IMR-90 (cell line): Measurements from ENCODE around the gene NAA80. TPM values are rescaled to one million over a fixed set of nuclear protein-coding genes. Genes with fewer than 3 reads are reported as not detected.

Experiments used
- ATAC-seq: fragments of 200-7000 bp; cut with Tn5 transposase; 2 replicates; pipeline ENCODE4 v1.9.1; 2020; ENCODE audit warnings: low read depth, mild to moderate bottlenecking, moderate library complexity
- BruUV-seq: library from RNA; stranded (reverse); fragments of 400-500 nt; replicated peaks from 2 replicates; lab custom pipeline; 2021; lab: Mats Ljungman, UMichigan
- CTCF ChIA-PET: fragments of 300-600 bp; formaldehyde crosslinking; extraction: SDS; loops from one replicate; lab custom pipeline; 2021; ENCODE audit warnings: antibody characterized with exemption; lab: Yijun Ruan, JAX
- POLR2A ChIA-PET: fragments of 300-600 bp; sonication (Branson Sonifier 250); formaldehyde crosslinking; loops from one replicate; lab custom pipeline; 2022; ENCODE audit warnings: antibody characterized with exemption; ENCODE audit not compliant: unreplicated experiment; lab: Charles Lee
- DNase-seq: peaks from one replicate; pipeline ENCODE4 v3.0.0; 2013
- H2AFZ ChIP-seq: replicated peaks from 2 replicates; pipeline ENCODE3; 2013; ENCODE audit warnings: low read length, mild to moderate bottlenecking; ENCODE audit not compliant: poor library complexity
- H2AK5ac ChIP-seq: 2 replicates; pipeline ENCODE4 v1.6.1; 2013; ENCODE audit warnings: low read depth, low read length, inconsistent platforms
- H2AK9ac ChIP-seq: replicated peaks from 2 replicates; pipeline ENCODE3; 2013; ENCODE audit warnings: mild to moderate bottlenecking, low read depth, low read length, moderate library complexity; ENCODE audit not compliant: poor library complexity
- H2BK120ac ChIP-seq: 2 replicates; pipeline ENCODE4 v1.6.1; 2013; ENCODE audit warnings: low read depth, low read length, inconsistent platforms
- H2BK15ac ChIP-seq: 3 replicates; pipeline ENCODE4 v1.6.1; 2013; ENCODE audit warnings: low read depth, low read length, inconsistent platforms
- H2BK20ac ChIP-seq: 2 replicates; pipeline ENCODE4 v1.6.1; 2013; ENCODE audit warnings: low read depth, mild to moderate bottlenecking, inconsistent platforms, low read length, moderate library complexity
- H2BK5ac ChIP-seq: 2 replicates; pipeline ENCODE4 v1.6.1; 2013; ENCODE audit warnings: mild to moderate bottlenecking, low read depth, low read length, inconsistent platforms; ENCODE audit not compliant: poor library complexity, severe bottlenecking
- H3K14ac ChIP-seq: replicated peaks from 2 replicates; pipeline ENCODE4 v1.6.1; 2013; ENCODE audit warnings: low read depth, low read length, inconsistent platforms
- H3K18ac ChIP-seq: 2 replicates; pipeline ENCODE4 v1.6.1; 2013; ENCODE audit warnings: low read depth, low read length, control low read depth
- H3K23ac ChIP-seq: 2 replicates; pipeline ENCODE4 v1.6.1; 2013; ENCODE audit warnings: low read depth, low read length, inconsistent platforms
- H3K27ac ChIP-seq: 2 replicates; pipeline ENCODE4 v1.5.1; 2013; ENCODE audit warnings: mild to moderate bottlenecking, control low read depth, low read length; ENCODE audit not compliant: insufficient read depth
- H3K27me3 ChIP-seq: 2 replicates; pipeline ENCODE4 v1.6.1; 2013; ENCODE audit warnings: low read length; ENCODE audit not compliant: control insufficient read depth, insufficient read depth
- H3K36me3 ChIP-seq: 2 replicates; pipeline ENCODE4 v1.6.1; 2013; ENCODE audit warnings: low read length, mixed read lengths; ENCODE audit not compliant: control insufficient read depth, insufficient read depth
- H3K4ac ChIP-seq: 2 replicates; pipeline ENCODE4 v1.6.1; 2013; ENCODE audit warnings: low read depth, low read length, inconsistent platforms
- H3K4me1 ChIP-seq: 2 replicates; pipeline ENCODE4 v1.6.1; 2013; ENCODE audit warnings: low read length, mixed read lengths; ENCODE audit not compliant: control insufficient read depth, insufficient read depth
- H3K4me2 ChIP-seq: 2 replicates; pipeline ENCODE4 v1.6.1; 2013; ENCODE audit warnings: low read depth, mild to moderate bottlenecking, control low read depth, low read length, moderate library complexity
- H3K4me3 ChIP-seq: 2 replicates; pipeline ENCODE4 v1.5.1; 2013; ENCODE audit warnings: low read depth, mild to moderate bottlenecking, control low read depth, low read length, moderate library complexity; ENCODE audit not compliant: insufficient read depth
- H3K56ac ChIP-seq: 2 replicates; pipeline ENCODE4 v1.6.1; 2013; ENCODE audit warnings: low read length, inconsistent platforms; ENCODE audit not compliant: insufficient read depth; ENCODE audit errors: extremely low read depth
- H3K79me1 ChIP-seq, 2 experiments: 2 replicates each; pipeline ENCODE4 v1.6.1; 2013; ENCODE audit warnings: low read length in 2 of 2, inconsistent platforms in 1 of 2, low read depth in 1 of 2
- H3K9ac ChIP-seq: 2 replicates; pipeline ENCODE4 v1.6.1; 2013; ENCODE audit warnings: low read depth, low read length, control low read depth
- H3K9me1 ChIP-seq: 2 replicates; pipeline ENCODE4 v1.6.1; 2013; ENCODE audit warnings: low read length, inconsistent platforms; ENCODE audit not compliant: insufficient read depth
- H3K9me3 ChIP-seq: 2 replicates; pipeline ENCODE4 v1.6.1; 2013; ENCODE audit warnings: low read length; ENCODE audit not compliant: control insufficient read depth, insufficient read depth
- H4K20me1 ChIP-seq: 2 replicates; pipeline ENCODE4 v1.6.1; 2013; ENCODE audit warnings: low read length, inconsistent platforms; ENCODE audit not compliant: insufficient read depth
- H4K5ac ChIP-seq: 2 replicates; pipeline ENCODE4 v1.6.1; 2013; ENCODE audit warnings: mild to moderate bottlenecking, low read depth, low read length, control low read depth
- H4K8ac ChIP-seq, 2 experiments: 2 replicates each; pipeline ENCODE4 v1.6.1; 2013; ENCODE audit warnings: low read depth in 2 of 2, low read length in 2 of 2, control low read depth in 1 of 2, inconsistent platforms in 1 of 2
- H4K91ac ChIP-seq: 2 replicates; pipeline ENCODE4 v1.6.1; 2013; ENCODE audit warnings: low read depth, low read length, inconsistent platforms; ENCODE audit not compliant: insufficient read depth
- BHLHE40 ChIP-seq: fragments of 150-350 bp; IDR thresholded peaks from 2 replicates; pipeline ENCODE4 v1.6.1; 2016; ENCODE audit warnings: mild to moderate bottlenecking, low read depth, low read length
- CEBPB ChIP-seq: IDR thresholded peaks from 2 replicates; pipeline ENCODE4 v1.6.1; 2012; ENCODE audit warnings: low read depth, low read length, improper control_type of control experiment
- FOS ChIP-seq: fragments of 150-350 bp; IDR thresholded peaks from 2 replicates; pipeline ENCODE4 v1.6.1; 2016; ENCODE audit warnings: low read depth, low read length
- MAZ ChIP-seq: IDR thresholded peaks from 2 replicates; pipeline ENCODE4 v1.6.1; 2012; ENCODE audit warnings: low read depth, mild to moderate bottlenecking, low read length, improper control_type of control experiment, moderate library complexity, borderline replicate concordance
- POLR2A ChIP-seq: IDR thresholded peaks from 2 replicates; pipeline ENCODE4 v1.6.1; 2012; ENCODE audit warnings: mild to moderate bottlenecking, low read depth, low read length
- whole genome bisulfite sequencing, 2 experiments: methylation state at CpG; one replicate each; pipeline versions ENCODE4 v1.1.5 to v1.1.7; 2013; ENCODE audit warnings: missing lambda C conversion rate in 2 of 2; ENCODE audit not compliant: insufficient read length in 1 of 2; ENCODE audit errors: extremely low coverage in 2 of 2; 5-methylcytosine and 5-hydroxymethylcytosine counted together
- dilution Hi-C: fragments of 300-500 bp; cut with HindIII; formaldehyde crosslinking; loops from one replicate; pipeline ENCODE4 v1.14.3; 2018; ENCODE audit warnings: low sequenced_read_pairs; ENCODE audit not compliant: unreplicated experiment
- in situ Hi-C: fragments of 300-500 bp; cut with MboI; formaldehyde crosslinking; loops from 3 replicates; pipeline ENCODE4 v1.14.3; 2019; ENCODE audit warnings: low sequenced_read_pairs, inconsistent platforms, mixed read lengths
- intact Hi-C: fragments of 100-400 bp; cut with micrococcal nuclease; formaldehyde crosslinking; loops from 2 replicates; pipeline ENCODE4 v1.10.0; 2022
- polyA plus RNA-seq, 3 experiments: library from polyadenylated mRNA; depleted of rRNA; stranded (reverse); fragments of >200 nt; gene quantifications; 2 replicates each; pipeline ENCODE4 v1.2.3, GENCODE V29; 2012; ENCODE audit warnings: low replicate concordance in 1 of 3
- total RNA-seq: library from RNA; depleted of rRNA; stranded (reverse); fragments of >200 nt; gene quantifications from 2 replicates; pipeline ENCODE4 v1.2.3, GENCODE V29; 2012
- TF ChIP-seq, protein P1 (sequence below): fragments of 150-350 bp; IDR thresholded peaks from 2 replicates; pipeline ENCODE4 v1.6.1; 2017; ENCODE audit warnings: mild to moderate bottlenecking, antibody characterized with exemption, low read length, low read depth

The NAA80 gene
- total and polyA plus RNA-seq, 2 of the 4 experiments (the other 2 are of a cell fraction), result 5.0 to 14.4 TPM

GRCh38 chr3:50330330-50330729, 31.1 kb upstream of the NAA80 start:
- dilution Hi-C loops, result no loop called here
- DNase-seq, result no peak
- in situ Hi-C loops, result loop anchor here (25.0 kb wide), 3 partner anchors 1057 to 1832 kb away; partner anchors contain the start of genes ABHD14B, GPR62, MANF and PCBP4

More at GRCh38 chr3:50330330-50330729, 31.1 kb upstream of the NAA80 start:
- Histone ChIP-seq H2AK9ac (no peak overlapping the region), H3K79me1 (peaks cover 34 to 60% of the 10 kb centered on the region in 2 experiments), H3K4ac (no peak overlapping the region), H2BK120ac (no peak overlapping the region), H2BK20ac (no peak overlapping the region), H3K27ac (no peak overlapping the region), H3K56ac (no peak overlapping the region), H2AFZ (no peak overlapping the region), H4K5ac (no peak overlapping the region), H4K91ac (no peak overlapping the region), H2AK5ac (no peak overlapping the region), H3K4me1 (peaks cover 16% of the 10 kb centered on the region), H3K23ac (no peak overlapping the region), H4K20me1 (peaks cover 44% of the 10 kb centered on the region), H3K9ac (no peak overlapping the region), H3K27me3 (no peaks in the 10 kb centered on the region), H2BK15ac (no peak overlapping the region), H3K36me3 (peaks cover 36% of the 10 kb centered on the region), H2BK5ac (no peak overlapping the region), H3K9me3 (no peaks in the 10 kb centered on the region), H3K4me2 (no peak overlapping the region), H3K14ac (no peak overlapping the region), H4K8ac (no peak overlapping the region), H3K9me1 (peaks cover 12% of the 10 kb centered on the region), H3K4me3 (no peak overlapping the region), H3K18ac (no peak overlapping the region)
- BruUV-seq, result no TSS peak
- ATAC-seq, result no peak
- WGBS, 2 experiments, result no CpG with 5 or more reads among the region's 10 CpGs
- POLR2A ChIA-PET, result no interaction called here
- CTCF ChIA-PET, result no interaction called here
- intact Hi-C loops, result no loop called here
- TF ChIP-seq POLR2A (no peak), FOS (no peak), CEBPB (no peak), BHLHE40 (no peak), MAZ (no peak)
- TF ChIP-seq, protein P1, sequence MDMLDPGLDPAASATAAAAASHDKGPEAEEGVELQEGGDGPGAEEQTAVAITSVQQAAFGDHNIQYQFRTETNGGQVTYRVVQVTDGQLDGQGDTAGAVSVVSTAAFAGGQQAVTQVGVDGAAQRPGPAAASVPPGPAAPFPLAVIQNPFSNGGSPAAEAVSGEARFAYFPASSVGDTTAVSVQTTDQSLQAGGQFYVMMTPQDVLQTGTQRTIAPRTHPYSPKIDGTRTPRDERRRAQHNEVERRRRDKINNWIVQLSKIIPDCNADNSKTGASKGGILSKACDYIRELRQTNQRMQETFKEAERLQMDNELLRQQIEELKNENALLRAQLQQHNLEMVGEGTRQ, result no peak
